T-cell (primary cell): Measurements from ENCODE around the gene PDCD4. TPM values are rescaled to one million over a fixed set of nuclear protein-coding genes. Genes with fewer than 3 reads are reported as not detected.
"Not testable (repeated sequence)": the region's sequence is repeated elsewhere in the genome, so short reads cannot be mapped to it uniquely, and the experiment has no call there.

Experiments
- ATAC-seq, 4 experiments: fragments of 200-7000 bp in 3 of 4; fragments of 150-1000 bp in 1 of 4; cut with Tn5 transposase; replicated peaks in 1 of 4; 1 replicate in 3 of 4; 2 replicates in 1 of 4; pipeline ENCODE4 v1.10.0; 2021; ENCODE audit warnings: moderate library complexity in 3 of 4, mild to moderate bottlenecking in 2 of 4, moderate number of reproducible peaks in 1 of 4
- CTCF ChIA-PET, 2 donors: fragments of 300-600 bp; sonication (Branson Sonifier 250); formaldehyde crosslinking; loops; one replicate each; lab custom pipeline; 2022; ENCODE audit warnings: antibody characterized with exemption in 2 of 2; lab: Charles Lee
- POLR2A ChIA-PET, 2 donors: fragments of 300-600 bp; sonication (Branson Sonifier 250); formaldehyde crosslinking; loops; one replicate each; lab custom pipeline; 2022; ENCODE audit warnings: antibody characterized with exemption in 2 of 2; lab: Charles Lee
- DNase-seq, 35 experiments: peaks; one replicate each; pipeline versions ENCODE4 v3.0.0 to v3.0.0-alpha.2; 2013 to 2023
- H3K27ac ChIP-seq: one replicate; pipeline ENCODE4 v1.5.1; 2013; ENCODE audit warnings: low read length
- H3K27me3 ChIP-seq, 2 experiments: replicated peaks in 1 of 2; 1 replicate in 1 of 2; 2 replicates in 1 of 2; pipeline versions ENCODE4 v1.6.1 to v1.7.0; 2013; ENCODE audit warnings: low read length in 1 of 2, mixed read lengths in 1 of 2; ENCODE audit not compliant: control insufficient read depth in 2 of 2, insufficient read depth in 2 of 2; ENCODE audit errors: extremely low read depth in 1 of 2
- H3K36me3 ChIP-seq, 2 donors: 1 replicate in 1 of 2; 2 replicates in 1 of 2; pipeline versions ENCODE4 v1.6.1 to v1.7.0; 2013; ENCODE audit warnings: low read length in 1 of 2; ENCODE audit not compliant: control insufficient read depth in 2 of 2, insufficient read depth in 1 of 2; ENCODE audit errors: extremely low read depth in 1 of 2
- H3K4me1 ChIP-seq, 2 experiments: 1 replicate in 1 of 2; 2 replicates in 1 of 2; pipeline versions ENCODE4 v1.6.1 to v1.7.0; 2013; ENCODE audit warnings: low read length in 2 of 2, mixed read lengths in 1 of 2; ENCODE audit not compliant: insufficient read depth in 2 of 2, control insufficient read depth in 1 of 2; ENCODE audit errors: extremely low read depth in 1 of 2
- H3K4me3 ChIP-seq, 2 donors: 1 replicate in 1 of 2; 2 replicates in 1 of 2; pipeline versions ENCODE4 v1.5.1 to v1.7.0; 2013; ENCODE audit warnings: mild to moderate bottlenecking in 2 of 2, low read length in 1 of 2, moderate library complexity in 1 of 2; ENCODE audit not compliant: control insufficient read depth in 1 of 2; ENCODE audit errors: extremely low read depth in 1 of 2
- H3K9me3 ChIP-seq: 2 replicates; pipeline ENCODE4 v1.7.0; 2013
- H3K27ac Mint-ChIP-seq, 2 donors: one replicate each; pipeline ENCODE4 v1.8.0; 2020 to 2021; ENCODE audit warnings: mild to moderate bottlenecking in 2 of 2, mixed read lengths in 2 of 2
- H3K27me3 Mint-ChIP-seq, 2 donors: one replicate each; pipeline ENCODE4 v1.8.0; 2021 to 2022; ENCODE audit warnings: mixed read lengths in 2 of 2
- H3K36me3 Mint-ChIP-seq: one replicate; pipeline ENCODE4 v1.8.0; 2021; ENCODE audit warnings: mixed read lengths
- H3K4me1 Mint-ChIP-seq, 3 donors: one replicate each; pipeline ENCODE4 v1.8.0; 2020 to 2022; ENCODE audit warnings: mixed read lengths in 3 of 3, mild to moderate bottlenecking in 1 of 3
- H3K4me3 Mint-ChIP-seq, 3 donors: one replicate each; pipeline ENCODE4 v1.8.0; 2020 to 2022; ENCODE audit warnings: mild to moderate bottlenecking in 3 of 3, mixed read lengths in 3 of 3, moderate library complexity in 3 of 3
- H3K9me3 Mint-ChIP-seq, 3 donors: one replicate each; pipeline ENCODE4 v1.8.0; 2020 to 2022; ENCODE audit warnings: mixed read lengths in 3 of 3
- WGBS: methylation state at CpG from one replicate; pipeline ENCODE4 v1.1.5; 2013; ENCODE audit warnings: missing lambda C conversion rate; ENCODE audit not compliant: insufficient coverage; 5-methylcytosine and 5-hydroxymethylcytosine counted together
- total RNA-seq, 35 experiments: library from RNA in 6 of 35; stranded (reverse) in 6 of 35; fragments of 120-200 nt in 1 of 35; gene quantifications; one replicate each; pipeline versions ENCODE4 v1.2.1 to v1.2.4 and lab custom pipeline; 2013 to 2026

PDCD4 gene
- total RNA-seq, 5 donors from 2014 or later (not counting 1 experiment from before 2014, with no cell fraction given) = 239 to 335 (median 309) TPM

GRCh38 chr10:110910138-110910537 lies 38.4 kb downstream of the PDCD4 start:
- Mint-ChIP-seq H3K36me3 (peaks cover 13% of the 10 kb centered on the region), H3K4me3 (no peak overlapping the region), H3K27ac (peak overlapping the region in 1 of 2 donors; percentile 34), H3K9me3 (no peaks in the 10 kb centered on the region), H3K4me1 (peaks cover 28 to 46% (median 40%) of the 10 kb centered on the region in 3 donors), H3K27me3 (no peaks in the 10 kb centered on the region)
- Histone ChIP-seq H3K4me3 (no peak overlapping the region), H3K9me3 (no peaks in the 10 kb centered on the region), H3K4me1 (no peaks in the 10 kb centered on the region), H3K27me3 (no peaks in the 10 kb centered on the region), H3K27ac (no peak overlapping the region), H3K36me3 (peaks cover 0 to 17% of the 10 kb centered on the region in 2 donors)
- POLR2A ChIA-PET = interaction anchor here (1.0 to 2.3 kb wide), 6 partner anchors 9 to 23 kb away, joined by 5 to 10 read pairs (median 6); partner anchors contain the start of genes BBIP1 (in 1 of the 2) and SHOC2 (in 1 of the 2)
- ATAC-seq = peak in 2 of 4 experiments; percentile 12 to 23
- no peak for DNase-seq
- WGBS = 100% methylated on average over 1 of the region's 4 CpGs
- CTCF ChIA-PET = interaction anchor here (0.7 to 1.6 kb wide), 8 partner anchors 11 to 617 kb away, joined by 3 to 7 read pairs (median 3); no protein-coding TSS in a partner anchor

- Histone ChIP-seq H3K9me3 (no peaks in the 10 kb centered on the region), H3K36me3 (peaks cover 4 to 14% of the 10 kb centered on the region in 2 donors), H3K27ac (no peak overlapping the region), H3K27me3 (no peaks in the 10 kb centered on the region), H3K4me3 (no peak overlapping the region), H3K4me1 (no peaks in the 10 kb centered on the region)
- Mint-ChIP-seq H3K27ac (peak overlapping the region in 1 of 2 donors; percentile 9), H3K9me3 (no peaks in the 10 kb centered on the region), H3K4me3 (no peak overlapping the region), H3K27me3 (no peaks in the 10 kb centered on the region), H3K36me3 (peaks cover 20% of the 10 kb centered on the region), H3K4me1 (peaks cover 42 to 55% (median 45%) of the 10 kb centered on the region in 3 donors)
- CTCF ChIA-PET = interaction anchor here (0.5 to 1.5 kb wide), 10 partner anchors 10 to 626 kb away, joined by 3 to 10 read pairs (median 3); no protein-coding TSS in a partner anchor
- POLR2A ChIA-PET = interaction anchor here (0.5 to 1.4 kb wide), 10 partner anchors 11 to 907 kb away, joined by 3 to 9 read pairs (median 4); no protein-coding TSS in a partner anchor
- 100% methylated on average over 1 of the region's 3 CpGs for WGBS
- DNase-seq (no peak), ATAC-seq (no peak)
These were observed 40.6 kb downstream of the PDCD4 start for GRCh38 chr10:110912374-110912773.

- ChIA-PET CTCF (interaction anchor here in 1 of 2 donors (1.0 kb wide), 1 partner anchor 27 kb away, joined by 3 read pairs; no protein-coding TSS in a partner anchor), POLR2A (interaction anchor here in 1 of 2 donors (1.0 kb wide), 1 partner anchor 17 kb away, joined by 3 read pairs; no protein-coding TSS in a partner anchor)
- Mint-ChIP-seq H3K4me3 (no peak overlapping the region), H3K4me1 (peaks cover 44 to 53% (median 46%) of the 10 kb centered on the region in 3 donors), H3K36me3 (peaks cover 20% of the 10 kb centered on the region), H3K27me3 (no peaks in the 10 kb centered on the region), H3K27ac (peak overlapping the region; percentile 60 to 64), H3K9me3 (no peaks in the 10 kb centered on the region)
- Histone ChIP-seq H3K27me3 (no peaks in the 10 kb centered on the region), H3K4me3 (no peak overlapping the region), H3K4me1 (peaks cover 3 to 4% of the 10 kb centered on the region in 2 experiments), H3K36me3 (peaks cover 4 to 11% of the 10 kb centered on the region in 2 donors), H3K9me3 (no peaks in the 10 kb centered on the region), H3K27ac (no peak overlapping the region)
- DNase-seq = no peak
- ATAC-seq = no peak
- WGBS = no CpG with 5 or more reads among the region's 2 CpGs
These were observed 42.7 kb downstream of the PDCD4 start for GRCh38 chr10:110914431-110914830.

- Mint-ChIP-seq H3K9me3 (no peaks in the 10 kb centered on the region), H3K4me3 (no peak overlapping the region), H3K4me1 (peaks cover 43 to 48% (median 46%) of the 10 kb centered on the region in 3 donors), H3K27me3 (no peaks in the 10 kb centered on the region), H3K36me3 (peaks cover 19% of the 10 kb centered on the region), H3K27ac (no peak overlapping the region)
- DNase-seq (no peak), ATAC-seq (no peak)
- no peak overlapping the region for H3K27ac ChIP-seq
- H3K4me3 ChIP-seq = no peak overlapping the region
- 100% methylated on average over 4 of the region's 6 CpGs for WGBS
- ChIA-PET POLR2A (interaction anchor here in 1 of 2 donors (1.0 kb wide), 1 partner anchor 18 kb away, joined by 3 read pairs; no protein-coding TSS in a partner anchor), CTCF (interaction anchor here in 1 of 2 donors (1.0 kb wide), 1 partner anchor 28 kb away, joined by 3 read pairs; no protein-coding TSS in a partner anchor)
- no peaks in the 10 kb centered on the region for H3K9me3 ChIP-seq
- peaks cover 4 to 11% of the 10 kb centered on the region in 2 donors for H3K36me3 ChIP-seq
- H3K27me3 ChIP-seq = no peaks in the 10 kb centered on the region
- H3K4me1 ChIP-seq = peaks cover 4% of the 10 kb centered on the region in 2 experiments
These were observed 43.3 kb downstream of the PDCD4 start for GRCh38 chr10:110915035-110915434.

GRCh38 chr10:110915600-110915999 lies 43.9 kb downstream of the PDCD4 start:
- Mint-ChIP-seq H3K36me3 (peaks cover 17% of the 10 kb centered on the region), H3K4me1 (peaks cover 43 to 45% (median 45%) of the 10 kb centered on the region in 3 donors)
- H3K4me1 ChIP-seq, H3K27ac Mint-ChIP-seq, ATAC-seq, CTCF ChIA-PET, POLR2A ChIA-PET, H3K27me3 Mint-ChIP-seq, H3K9me3 ChIP-seq, H3K4me3 ChIP-seq, H3K4me3 Mint-ChIP-seq, H3K27me3 ChIP-seq, H3K9me3 Mint-ChIP-seq, H3K27ac ChIP-seq, DNase-seq: not testable (repeated sequence)
- H3K36me3 ChIP-seq = peaks cover 4 to 11% of the 10 kb centered on the region in 2 donors
- 100% methylated on average over 1 of the region's 4 CpGs for WGBS

- Mint-ChIP-seq H3K4me3 (peak overlapping the region in 2 of 3 donors; percentile 99), H3K4me1 (peaks cover 43 to 52% (median 49%) of the 10 kb centered on the region in 3 donors), H3K36me3 (peaks cover 14% of the 10 kb centered on the region), H3K9me3 (no peaks in the 10 kb centered on the region), H3K27me3 (no peaks in the 10 kb centered on the region), H3K27ac (peak overlapping the region; percentile 46 to 60)
- peaks cover 6 to 13% of the 10 kb centered on the region in 2 experiments for H3K4me1 ChIP-seq
- DNase-seq = no peak
- H3K36me3 ChIP-seq = peaks cover 4 to 9% of the 10 kb centered on the region in 2 donors
- no peak for ATAC-seq
- H3K4me3 ChIP-seq = no peak overlapping the region
- ChIA-PET CTCF (interaction anchor here (0.6 to 1.2 kb wide), 4 partner anchors 16 to 298 kb away, joined by 3 to 4 read pairs (median 4); no protein-coding TSS in a partner anchor), POLR2A (interaction anchor here (0.6 to 3.8 kb wide), 6 partner anchors 9 to 818 kb away, joined by 3 to 29 read pairs (median 7); no protein-coding TSS in a partner anchor)
- no peaks in the 10 kb centered on the region for H3K27me3 ChIP-seq
- H3K27ac ChIP-seq = no peak overlapping the region
- no peaks in the 10 kb centered on the region for H3K9me3 ChIP-seq
- WGBS = no CpG with 5 or more reads among the region's 3 CpGs
These were observed 45.0 kb downstream of the PDCD4 start for GRCh38 chr10:110916554-110917346.
